PC-3 (cell line): ENCODE measurements around the gene OR8B4. TPM values are rescaled to one million over a fixed set of nuclear protein-coding genes. Genes with fewer than 3 reads are reported as not detected.

Experiments used
- ATAC-seq: fragments of 200-7000 bp; cut with Tn5 transposase; 2 replicates; pipeline ENCODE4 v1.9.1; 2020; ENCODE audit warnings: mild to moderate bottlenecking, moderate library complexity
- BruUV-seq: library from RNA; stranded (reverse); fragments of 400-500 nt; replicated peaks from 2 replicates; lab custom pipeline; 2021; lab: Mats Ljungman, UMichigan
- CTCF ChIA-PET: fragments of 300-600 bp; sonication (Branson Sonifier 250); formaldehyde crosslinking; loops from one replicate; lab custom pipeline; 2022; ENCODE audit warnings: antibody characterized with exemption; lab: Charles Lee
- POLR2A ChIA-PET: fragments of 300-600 bp; sonication (Branson Sonifier 250); formaldehyde crosslinking; loops from one replicate; lab custom pipeline; 2022; ENCODE audit warnings: antibody characterized with exemption; ENCODE audit not compliant: unreplicated experiment; lab: Charles Lee
- DNase-seq: peaks from one replicate; pipeline ENCODE4 v3.0.0-alpha.2; 2015
- H2AFZ ChIP-seq: fragments of 300-600 bp; sonication (generic); 2 replicates; pipeline ENCODE4 v1.6.0; 2016; ENCODE audit warnings: antibody characterized with exemption, low read length
- H3F3A ChIP-seq: fragments of 300-600 bp; sonication (generic); one replicate; pipeline ENCODE4 v1.6.0; 2017; ENCODE audit warnings: antibody characterized with exemption, low read length, control low read depth, mild to moderate bottlenecking; ENCODE audit not compliant: unreplicated experiment
- H3K27ac ChIP-seq: fragments of 300-600 bp; sonication (generic); 2 replicates; pipeline ENCODE4 v1.5.1; 2016; ENCODE audit warnings: mild to moderate bottlenecking, low read length
- H3K27me3 ChIP-seq: fragments of 300-600 bp; sonication (generic); 2 replicates; pipeline ENCODE4 v1.6.1; 2016; ENCODE audit warnings: low read length, mixed read lengths
- H3K36me3 ChIP-seq: fragments of 300-600 bp; sonication (generic); 2 replicates; pipeline ENCODE4 v1.6.1; 2016; ENCODE audit warnings: low read depth, mixed run types, low read length, mixed read lengths
- H3K4me1 ChIP-seq: fragments of 300-600 bp; sonication (generic); 2 replicates; pipeline ENCODE4 v1.5.1; 2016; ENCODE audit warnings: low read length; ENCODE audit not compliant: insufficient read depth
- H3K4me2 ChIP-seq: fragments of 300-600 bp; sonication (generic); 2 replicates; pipeline ENCODE4 v1.6.0; 2016; ENCODE audit warnings: low read length
- H3K4me3 ChIP-seq: fragments of 300-600 bp; sonication (generic); 2 replicates; pipeline ENCODE4 v1.5.1; 2016; ENCODE audit warnings: mild to moderate bottlenecking, low read length, mixed read lengths
- H3K79me2 ChIP-seq: fragments of 300-600 bp; sonication (generic); 2 replicates; pipeline ENCODE4 v1.6.1; 2017; ENCODE audit warnings: low read length, mixed read lengths
- H3K9ac ChIP-seq: fragments of 300-600 bp; sonication (generic); 2 replicates; pipeline ENCODE4 v1.6.0; 2016; ENCODE audit warnings: mild to moderate bottlenecking, low read length
- H3K9me2 ChIP-seq: fragments of 300-600 bp; sonication (generic); replicated peaks from 2 replicates; pipeline ENCODE4 v1.6.1; 2016; ENCODE audit warnings: mixed run types, low read length, mixed read lengths
- H3K9me3 ChIP-seq: fragments of 300-600 bp; sonication (generic); 2 replicates; pipeline ENCODE4 v1.6.1; 2016; ENCODE audit warnings: low read length, mixed read lengths
- H4K20me1 ChIP-seq: fragments of 300-600 bp; sonication (generic); 2 replicates; pipeline ENCODE4 v1.6.1; 2016; ENCODE audit warnings: low read length, mixed read lengths
- CTCF ChIP-seq: fragments of 300-600 bp; sonication (generic); conservative IDR thresholded peaks from 2 replicates; pipeline ENCODE4 v1.5.1; 2017; ENCODE audit warnings: antibody characterized with exemption, low read depth, mild to moderate bottlenecking, low read length
- EZH2 ChIP-seq: fragments of 300-600 bp; sonication (generic); IDR thresholded peaks from one replicate; pipeline ENCODE4 v1.6.1; 2017; ENCODE audit warnings: antibody characterized with exemption, mild to moderate bottlenecking, low read length; ENCODE audit not compliant: unreplicated experiment
- EZH2phosphoT487 ChIP-seq: fragments of 300-600 bp; sonication (generic); IDR thresholded peaks from 2 replicates; pipeline ENCODE4 v1.6.1; 2018; ENCODE audit warnings: mild to moderate bottlenecking, antibody characterized with exemption, low read length, borderline replicate concordance
- intact Hi-C: fragments of 100-400 bp; cut with micrococcal nuclease; formaldehyde crosslinking; loops from 2 replicates; pipeline ENCODE4 v1.9.0; 2023
- total RNA-seq: library from RNA; depleted of rRNA; stranded (reverse); fragments of >200 nt; gene quantifications from 2 replicates; pipeline ENCODE4 v1.2.3, GENCODE V29; 2014; rRNA removed

The OR8B4 gene
- total RNA-seq, 1 experiment from 2014 or later, result not detected

GRCh38 chr11:124380585-124380984 lies 44.1 kb downstream of the OR8B4 start:
- Histone ChIP-seq H3F3A (no peaks in the 10 kb centered on the region), H3K9me2 (no peaks in the 10 kb centered on the region), H3K4me2 (no peak overlapping the region), H3K79me2 (no peaks in the 10 kb centered on the region), H3K36me3 (no peaks in the 10 kb centered on the region), H4K20me1 (no peaks in the 10 kb centered on the region), H3K4me3 (no peak overlapping the region), H3K27me3 (peaks cover 42% of the 10 kb centered on the region), H3K9me3 (no peaks in the 10 kb centered on the region), H3K4me1 (no peaks in the 10 kb centered on the region), H3K27ac (no peak overlapping the region), H3K9ac (no peak overlapping the region), H2AFZ (no peak overlapping the region)
- intact Hi-C loops, result no loop called here
- CTCF ChIA-PET, result no interaction called here
- POLR2A ChIA-PET, result no interaction called here
- DNase-seq, result no peak
- no TSS peak for BruUV-seq
- TF ChIP-seq EZH2phosphoT487, result no peak
- no peak for TF ChIP-seq CTCF
- no peak for TF ChIP-seq EZH2
- ATAC-seq, result no peak

GRCh38 chr11:124376280-124376679 lies 48.4 kb downstream of the OR8B4 start:
- no peaks in the 10 kb centered on the region for H3K9me3 ChIP-seq
- intact Hi-C loops, result no loop called here
- TF ChIP-seq CTCF (no peak), EZH2 (no peak), EZH2phosphoT487 (no peak)
- H2AFZ ChIP-seq, result no peak overlapping the region
- POLR2A ChIA-PET, result no interaction called here
- no peak for ATAC-seq
- H3K9me2 ChIP-seq, result no peaks in the 10 kb centered on the region
- H3K27me3 ChIP-seq, result peaks cover 62% of the 10 kb centered on the region
- H3K27ac ChIP-seq, result no peak overlapping the region
- no peaks in the 10 kb centered on the region for H4K20me1 ChIP-seq
- H3K4me3 ChIP-seq, result no peak overlapping the region
- no peak overlapping the region for H3K4me2 ChIP-seq
- no peaks in the 10 kb centered on the region for H3F3A ChIP-seq
- no peak overlapping the region for H3K9ac ChIP-seq
- no peaks in the 10 kb centered on the region for H3K79me2 ChIP-seq
- no peaks in the 10 kb centered on the region for H3K36me3 ChIP-seq
- BruUV-seq, result no TSS peak
- DNase-seq, result no peak
- CTCF ChIA-PET, result no interaction called here
- H3K4me1 ChIP-seq, result no peaks in the 10 kb centered on the region

Other genes with a start within 250 kb of the OR8B4 start
- 0.15 and 0.29 TPM in 2 replicates for gene OR10D3, start 241.5 kb downstream of the OR8B4 start, total RNA-seq
- gene OR8G1, start 183.8 kb downstream of the OR8B4 start, total RNA-seq, result not detected in 2 replicates
- gene OR8G5, start 168.5 kb downstream of the OR8B4 start, total RNA-seq, result 0.26 and 0.46 TPM in 2 replicates
- not detected in 2 replicates for gene OR8D1, start 110.9 kb downstream of the OR8B4 start, total RNA-seq
- gene OR8D2, start 104.7 kb downstream of the OR8B4 start, total RNA-seq, result not detected in 2 replicates
- not detected in 2 replicates for gene OR8B2, start 40.4 kb downstream of the OR8B4 start, total RNA-seq
- not detected in 2 replicates for gene OR8B3, start 25.8 kb downstream of the OR8B4 start, total RNA-seq
- not detected in 2 replicates for gene OR8B8, start 20.8 kb upstream of the OR8B4 start, total RNA-seq
- not detected in 2 replicates for gene OR8B12, start 118.8 kb upstream of the OR8B4 start, total RNA-seq
- gene OR8A1, start 145.1 kb upstream of the OR8B4 start, total RNA-seq, result 0.04 TPM in 1 of 2 replicates, not detected in the other
- gene PANX3, start 186.6 kb upstream of the OR8B4 start, total RNA-seq, result not detected in 2 replicates
- gene TBRG1, start 198.0 kb upstream of the OR8B4 start, total RNA-seq, result 20.6 and 21.8 TPM in 2 replicates
- gene SIAE, start 248.9 kb upstream of the OR8B4 start, total RNA-seq, result 12.8 and 17.6 TPM in 2 replicates
- gene SPA17, start 249.0 kb upstream of the OR8B4 start, total RNA-seq, result 14.0 and 16.5 TPM in 2 replicates